HG03159 (cell line): ENCODE data around the gene GSK3B.

Experiments used
- ATAC-seq: cut with Tn5 transposase; IDR thresholded peaks from one replicate; pipeline ENCODE4 v1.9.1; 2021; ENCODE audit warnings: mild to moderate bottlenecking, moderate library complexity; ENCODE audit not compliant: unreplicated experiment

GSK3B gene

GRCh38 chr3:119786409-119786808 is 307.8 kb downstream of the GSK3B start:
- no peak for ATAC-seq

GRCh38 chr3:119783883-119784282 is 310.4 kb downstream of the GSK3B start:
- no peak for ATAC-seq

- no peak for ATAC-seq
Measured at GRCh38 chr3:119783255-119783654, 311.0 kb downstream of the GSK3B start.

- no peak for ATAC-seq
Measured at GRCh38 chr3:119782460-119782859, 311.8 kb downstream of the GSK3B start.

- no peak for ATAC-seq
Measured at GRCh38 chr3:119781330-119782198, 312.7 kb downstream of the GSK3B start, which contains the start of gene NR1I2. TSS of gene NR1I2 (plus strand) at chr3:119782101.

- ATAC-seq, result peak; percentile 78
Measured at GRCh38 chr3:119779731-119780383, 314.4 kb downstream of the GSK3B start.

- ATAC-seq, result no peak
Measured at GRCh38 chr3:119778811-119779210, 315.4 kb downstream of the GSK3B start.

GRCh38 chr3:119778176-119778575 is 316.1 kb downstream of the GSK3B start:
- ATAC-seq, result no peak

- ATAC-seq, result no peak
Measured at GRCh38 chr3:119776304-119776703, 317.9 kb downstream of the GSK3B start.

GRCh38 chr3:119774444-119774843 is 319.8 kb downstream of the GSK3B start:
- peak; percentile 83 for ATAC-seq
